Bone marrow (tissue), 2 donors: ENCODE data around the gene DNAJB1.
"Not testable (repeated sequence)": the region's sequence is repeated elsewhere in the genome, so short reads cannot be mapped to it uniquely, and the experiment has no call there.

Source experiments
- DNase-seq, 2 donors: peaks; one replicate each; lab custom pipeline; 2025; lab: John Stamatoyannopoulos, UW

DNAJB1 gene

DNA sequence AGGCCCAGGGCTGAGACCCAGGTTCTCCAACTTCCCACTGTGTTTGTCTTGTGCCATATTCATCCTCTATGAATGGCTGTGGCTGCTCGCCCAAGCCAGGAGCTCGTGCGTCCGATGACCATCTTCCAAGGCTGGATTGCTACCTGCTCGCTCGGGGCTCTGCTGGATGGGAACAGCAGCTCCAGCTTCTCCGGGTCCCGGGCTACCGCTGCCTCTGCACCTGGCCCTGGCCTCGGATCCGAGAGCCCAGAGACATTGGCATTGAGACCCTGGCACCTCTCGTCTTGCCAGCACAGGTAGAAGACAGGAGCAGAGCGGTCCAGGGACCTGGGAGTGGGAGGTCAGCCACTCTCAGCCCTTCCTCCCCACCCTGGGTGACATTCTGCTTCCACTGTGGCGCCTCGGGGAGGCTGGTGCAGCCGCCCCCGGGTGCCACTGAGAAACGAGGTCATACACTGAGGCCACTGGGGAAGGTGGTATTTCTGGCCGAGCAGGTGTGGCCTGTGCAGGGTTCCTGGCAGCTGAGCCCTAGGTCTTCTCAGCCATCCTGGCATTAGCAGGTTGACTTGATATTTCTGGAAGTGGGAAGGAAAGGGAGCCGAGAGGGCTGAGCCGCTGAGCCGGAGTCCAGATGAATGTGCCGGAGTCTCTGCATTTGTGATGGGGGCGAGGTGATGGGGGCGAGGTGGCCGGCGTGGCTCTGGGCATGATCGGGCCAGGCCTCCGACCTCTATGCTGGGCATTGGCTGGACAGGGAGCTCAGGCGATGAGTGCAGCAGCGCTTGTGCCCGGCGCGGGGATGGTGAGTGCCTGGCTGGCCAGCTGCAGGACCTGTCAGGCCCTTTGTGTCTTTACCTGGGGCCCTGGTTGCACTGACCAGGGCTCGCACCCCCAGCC, 35.1 kb upstream of the DNAJB1 start:
- no peak for DNase-seq

DNA sequence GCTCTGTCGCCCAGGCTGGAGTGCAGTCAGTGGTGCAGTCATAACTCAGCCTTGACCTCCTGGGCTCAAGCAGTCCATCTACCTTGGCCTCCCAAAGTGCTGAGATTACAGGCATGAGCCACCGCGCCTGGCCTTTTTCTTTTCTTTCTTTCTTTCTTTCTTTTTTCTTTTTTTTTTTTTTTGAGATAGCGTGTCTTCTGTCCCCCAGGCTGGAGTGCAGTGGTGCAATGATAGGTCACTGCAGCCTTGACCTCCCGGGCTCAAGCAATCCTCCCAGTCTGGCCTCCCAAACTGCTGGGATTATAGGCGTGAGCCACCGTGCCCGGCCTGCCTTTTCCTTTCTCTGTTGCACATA, 33.8 kb upstream of the DNAJB1 start:
- not testable (repeated sequence) for DNase-seq

DNA sequence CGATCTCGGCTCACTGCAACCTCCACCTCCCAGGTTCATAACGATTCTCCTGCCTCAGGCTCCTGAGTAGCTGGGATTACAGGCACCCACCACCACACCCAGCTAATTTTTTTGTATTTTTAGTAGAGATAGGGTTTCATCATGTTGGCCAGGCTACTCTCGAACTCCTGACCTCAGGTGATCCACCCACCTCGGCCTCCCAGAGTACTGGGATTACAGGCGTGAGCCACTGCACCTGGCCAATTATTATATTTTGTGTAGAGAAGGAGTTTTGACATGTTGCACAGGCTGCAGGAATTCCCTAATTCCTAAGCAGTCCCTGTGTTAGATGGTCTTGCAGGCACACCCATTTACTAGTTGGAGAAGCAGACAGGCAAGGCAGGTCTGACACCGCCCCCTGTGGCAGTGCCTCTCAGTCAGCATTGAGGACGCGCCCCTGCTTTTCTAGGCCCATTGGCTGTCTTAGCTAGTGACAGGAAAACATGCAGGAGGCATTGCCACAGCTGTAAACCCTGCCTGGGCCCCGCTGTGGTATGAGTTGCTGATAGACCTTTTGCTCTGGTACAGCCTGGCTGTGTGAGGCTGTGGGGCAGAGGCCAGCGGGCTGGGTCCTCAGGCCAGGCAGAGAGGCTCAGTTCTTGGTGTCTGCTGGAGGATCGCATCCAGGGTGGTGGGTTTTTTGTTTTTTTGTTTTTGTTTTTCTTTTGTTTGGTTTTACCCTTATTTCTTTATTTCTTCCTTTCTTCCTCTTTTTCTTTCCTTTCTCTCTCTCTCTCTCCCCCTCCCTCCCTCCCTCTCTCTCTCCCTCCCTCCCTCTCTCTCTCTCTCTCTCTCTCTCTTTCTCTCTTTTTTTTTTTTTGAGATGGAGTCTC, 33.2 kb upstream of the DNAJB1 start:
- DNase-seq = peak; percentile 31 to 81

DNA sequence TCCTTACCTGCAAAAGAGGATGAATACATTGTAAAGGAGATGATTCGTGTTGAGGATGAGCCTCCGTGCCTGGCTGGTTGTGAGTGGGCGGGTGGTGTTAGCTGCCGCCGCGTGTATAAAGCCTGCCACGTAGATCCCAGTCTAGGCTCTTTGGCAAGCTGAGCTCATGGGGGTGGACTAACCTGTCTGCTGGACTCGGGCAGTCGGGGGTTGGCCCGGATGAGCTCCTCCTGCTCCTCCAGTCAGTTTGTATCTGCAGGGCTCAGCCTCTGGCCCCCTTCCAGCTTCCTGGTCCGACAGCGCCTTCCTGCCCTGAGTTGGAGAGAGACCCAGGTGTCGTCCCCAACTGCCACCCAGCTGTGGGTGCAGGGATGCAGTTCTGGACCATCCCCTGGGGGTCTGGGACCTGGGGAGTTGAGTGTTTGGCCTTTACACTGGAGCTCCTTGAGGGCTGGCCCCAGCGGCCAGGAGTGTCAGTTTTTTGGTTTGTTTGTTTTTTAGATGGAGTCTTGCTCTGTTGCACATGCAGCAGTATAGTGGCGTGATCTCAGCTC, 32.1 kb upstream of the DNAJB1 start:
- DNase-seq = no peak

DNA sequence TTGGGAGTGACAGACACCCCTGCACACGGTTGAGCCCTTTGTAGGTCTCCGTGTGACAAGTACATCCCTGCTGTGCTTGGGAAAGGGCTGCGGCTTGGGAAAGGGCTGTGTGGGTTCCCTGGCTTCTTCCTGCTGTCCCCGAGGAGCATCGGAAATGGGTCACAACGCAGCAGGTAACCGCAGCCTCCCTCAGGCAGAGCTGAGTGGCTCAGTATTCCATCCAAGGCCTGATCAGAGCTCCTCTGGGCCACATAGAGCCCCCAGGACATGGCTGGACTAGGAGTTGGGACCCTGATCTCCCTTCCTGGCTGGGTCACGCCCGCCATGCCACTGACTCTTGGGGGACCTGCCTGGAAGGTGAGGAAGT, 27.5 kb upstream of the DNAJB1 start:
- no peak for DNase-seq

DNA sequence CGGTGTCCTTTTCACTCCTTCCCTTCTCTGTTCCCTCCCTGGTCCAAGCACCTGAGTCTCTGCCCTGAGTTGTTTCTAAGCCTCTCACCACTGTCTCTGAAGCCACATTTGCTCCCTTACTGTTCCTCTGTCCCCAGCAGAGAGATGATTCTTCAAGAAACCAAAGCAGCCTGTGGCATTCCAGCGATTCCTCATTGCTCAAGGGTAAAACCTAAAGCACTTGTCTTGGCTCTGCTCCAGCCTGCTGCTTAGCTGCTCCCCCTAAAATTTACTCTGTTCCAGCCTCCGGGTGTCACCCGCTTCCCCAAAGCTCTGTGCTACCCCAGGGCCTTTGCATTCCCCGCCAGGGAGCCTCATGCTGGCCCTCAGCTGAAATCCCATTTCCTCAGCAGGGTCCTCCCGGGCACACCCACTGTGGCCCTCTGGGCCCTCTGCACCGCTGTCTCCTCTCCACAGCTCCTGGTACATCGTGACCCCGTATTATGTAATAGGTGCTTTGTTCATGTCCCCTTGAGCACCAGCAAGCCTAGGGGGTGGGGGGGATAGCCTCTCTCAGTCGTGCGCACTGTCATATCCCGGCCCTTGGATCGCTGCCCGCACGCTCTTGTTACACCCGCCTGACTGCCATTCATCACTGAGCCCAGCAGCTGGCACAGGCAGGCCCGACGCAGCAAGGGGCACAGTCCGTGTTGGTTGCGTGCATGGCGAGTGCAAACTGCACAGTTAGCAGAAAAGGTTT, 26.9 kb upstream of the DNAJB1 start:
- no peak for DNase-seq

DNA sequence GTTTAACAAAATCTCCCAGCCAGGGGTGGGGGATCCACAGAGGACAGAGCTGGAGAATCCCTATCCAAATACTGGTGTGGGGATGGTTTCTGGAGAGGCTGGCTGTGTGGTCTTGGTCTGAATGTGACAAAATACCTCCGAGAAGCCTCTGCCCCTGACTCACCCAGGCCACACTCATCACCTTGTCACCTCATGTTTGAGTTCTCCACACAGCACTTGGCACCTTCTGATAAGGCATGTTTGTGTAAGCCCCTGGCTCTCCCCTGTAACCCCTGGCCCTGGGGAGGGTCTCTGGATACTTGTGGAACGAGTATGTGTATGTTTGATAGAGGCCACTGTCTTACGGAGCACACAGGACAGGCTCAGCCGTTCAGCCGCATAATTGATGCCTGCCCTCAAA, 25.9 kb upstream of the DNAJB1 start:
- no peak for DNase-seq

DNA sequence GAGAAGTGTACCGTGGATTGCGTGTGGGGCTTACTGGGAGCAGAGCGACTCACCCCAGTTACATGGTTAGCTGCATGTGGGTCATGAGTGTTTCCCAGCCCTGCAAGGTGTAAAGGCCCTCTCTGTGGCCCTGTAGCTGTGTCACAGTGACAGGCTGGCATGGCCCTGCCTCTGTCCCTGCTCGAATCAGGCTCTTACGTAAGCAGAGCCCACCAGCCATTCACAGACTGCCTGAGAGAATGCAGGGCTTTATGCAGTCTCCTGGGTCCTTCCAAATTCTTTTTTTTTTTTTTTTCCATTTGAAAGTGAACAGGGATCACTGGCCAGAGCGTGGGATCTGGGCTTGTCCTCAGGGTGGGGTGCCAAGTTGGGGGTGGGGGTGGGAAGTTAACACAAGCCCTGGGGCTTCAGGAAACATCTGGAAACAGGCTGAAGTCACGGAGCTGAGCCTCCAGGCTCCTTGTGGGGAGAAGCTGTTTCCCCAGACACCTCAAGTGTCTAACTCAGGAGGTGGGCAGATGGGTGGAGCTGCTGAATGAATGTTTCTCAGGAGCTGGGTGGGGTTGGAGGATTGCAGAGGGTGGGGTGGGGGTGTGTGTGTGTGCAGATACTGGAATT, 24.6 kb upstream of the DNAJB1 start:
- peak in 1 of 2 donors; percentile 78 for DNase-seq

DNA sequence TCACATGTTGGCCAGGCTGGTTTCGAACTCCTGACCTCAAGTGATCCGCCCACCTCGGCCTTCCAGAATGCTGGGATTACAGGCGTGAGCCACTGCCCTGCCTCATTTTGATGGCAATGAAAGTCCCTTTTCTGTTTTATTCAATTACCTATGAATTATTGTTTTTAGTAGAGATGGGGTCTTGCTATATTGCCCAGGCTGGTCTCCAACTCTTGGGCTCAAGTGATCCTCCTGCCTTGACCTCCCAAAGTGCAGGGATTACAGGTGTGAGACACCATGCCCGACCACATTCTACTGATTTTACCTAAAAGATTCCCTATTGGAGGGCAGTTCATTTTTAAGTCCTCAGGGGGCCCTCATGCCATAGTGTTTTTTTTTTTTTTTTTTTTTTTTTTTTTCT, 23.8 kb upstream of the DNAJB1 start:
- DNase-seq = not testable (repeated sequence)

DNA sequence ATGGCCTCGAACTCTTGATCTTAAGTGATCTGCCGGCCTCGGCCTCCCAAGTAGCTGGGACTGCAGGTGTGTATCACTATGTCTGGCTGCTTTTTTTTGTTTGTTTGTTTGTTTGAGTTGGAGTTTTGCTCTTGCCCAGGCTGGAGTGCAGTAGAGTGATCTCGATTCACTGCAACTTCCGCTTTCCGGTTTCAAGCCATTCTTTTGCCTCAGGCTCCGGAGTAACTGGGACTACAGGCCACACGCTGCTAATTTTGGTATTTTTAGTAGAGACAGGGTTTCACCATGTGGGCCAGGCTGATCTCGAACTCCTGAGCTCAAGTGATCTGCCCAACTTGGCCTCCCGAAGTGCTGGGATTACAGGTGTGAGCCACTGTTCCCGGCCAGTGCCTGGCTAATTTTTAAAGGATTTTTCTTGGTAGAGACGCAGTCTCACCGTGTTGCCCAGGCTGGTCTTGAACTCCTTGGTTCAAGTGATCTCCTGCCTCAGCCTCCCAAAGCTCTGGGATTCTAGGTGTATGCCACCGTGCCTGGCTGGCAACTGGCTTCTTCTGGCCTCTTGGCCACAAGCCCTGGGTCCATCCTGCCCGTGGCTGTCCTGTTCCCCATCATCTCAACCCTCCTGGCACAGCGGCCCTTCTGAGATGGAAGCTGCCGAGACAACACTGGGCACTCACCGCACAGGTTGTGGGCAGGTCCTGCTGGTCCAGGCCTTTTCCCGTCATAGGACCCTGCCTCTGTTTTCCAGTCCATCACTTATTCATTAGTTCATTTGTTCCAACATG, 22.7 kb upstream of the DNAJB1 start:
- no peak for DNase-seq

DNA sequence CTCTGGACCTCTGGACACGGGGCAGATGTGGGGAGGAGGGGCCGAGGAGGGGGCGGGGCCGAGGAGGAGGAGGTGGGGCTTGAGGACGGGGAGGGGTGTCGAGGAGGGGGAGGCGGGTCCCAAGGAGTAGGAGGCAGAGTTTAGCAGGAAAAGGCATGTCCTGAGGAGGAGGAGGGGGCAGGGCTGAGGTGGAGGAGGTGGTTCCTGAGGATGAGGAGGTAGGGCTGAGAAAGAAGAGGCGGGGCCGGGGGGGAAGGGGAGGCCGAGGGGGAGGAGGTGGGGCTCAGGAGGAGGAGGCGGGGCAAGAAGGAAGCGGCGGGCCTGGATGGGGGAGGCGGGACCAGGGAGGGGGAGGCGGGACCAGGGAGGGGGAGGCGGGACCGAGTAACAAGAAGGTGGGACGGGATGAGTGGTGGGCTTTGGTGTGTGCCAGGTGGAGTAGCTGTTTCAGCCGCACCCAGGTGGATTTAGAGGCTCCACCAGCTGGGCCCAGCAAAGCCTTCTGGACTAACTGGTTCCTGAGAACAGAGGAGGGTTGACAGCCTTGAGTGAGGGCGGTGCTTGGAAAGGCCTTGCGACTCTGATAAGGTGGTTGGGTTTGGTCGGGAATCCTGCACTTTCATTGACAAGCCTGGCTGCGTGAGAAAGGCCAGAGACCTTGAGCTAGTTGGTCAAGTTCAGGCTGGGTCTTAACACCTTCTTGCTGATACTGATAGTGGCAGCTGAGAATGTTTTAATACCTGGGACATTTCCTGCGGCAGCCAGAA, 18.9 kb upstream of the DNAJB1 start:
- no peak for DNase-seq

DNA sequence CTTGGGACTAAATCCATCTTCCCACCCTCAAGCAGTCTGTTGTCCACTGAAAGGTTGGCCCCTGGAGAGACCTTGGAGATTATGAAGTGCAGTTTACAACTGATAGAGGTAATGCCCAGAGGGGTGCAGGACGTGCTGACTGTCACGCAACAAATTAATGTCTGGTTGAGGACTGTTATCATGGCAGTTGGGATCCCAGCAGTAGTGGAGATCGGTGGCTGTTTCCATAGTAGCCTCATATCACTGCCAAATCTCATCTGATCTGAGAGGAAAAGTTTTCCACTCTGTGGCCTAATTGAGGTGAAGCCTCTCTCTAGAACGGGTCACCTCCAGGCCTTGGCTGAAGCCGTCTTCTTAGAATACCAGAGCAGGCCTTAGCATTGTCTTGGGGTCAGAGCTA, 15.3 kb upstream of the DNAJB1 start:
- no peak for DNase-seq

DNA sequence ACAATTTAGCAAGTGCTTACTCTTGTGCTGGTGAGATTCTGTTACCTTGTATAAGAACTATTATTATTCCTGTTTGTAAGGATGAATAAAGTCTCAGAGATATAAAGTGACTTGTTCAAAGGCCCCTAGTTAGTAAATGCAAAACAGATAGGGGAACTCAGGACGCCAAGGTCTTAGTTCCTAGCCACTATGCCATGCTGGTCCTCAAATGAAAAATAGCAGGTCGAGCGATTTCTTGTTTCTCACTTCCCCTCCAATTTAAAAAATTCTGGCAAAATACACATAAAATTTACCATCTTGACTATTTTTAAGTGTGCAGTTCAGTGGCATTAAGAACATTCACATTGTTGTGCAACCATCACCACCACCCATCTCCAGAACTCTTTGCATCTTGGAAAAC, 12.3 kb upstream of the DNAJB1 start:
- DNase-seq = no peak

DNA sequence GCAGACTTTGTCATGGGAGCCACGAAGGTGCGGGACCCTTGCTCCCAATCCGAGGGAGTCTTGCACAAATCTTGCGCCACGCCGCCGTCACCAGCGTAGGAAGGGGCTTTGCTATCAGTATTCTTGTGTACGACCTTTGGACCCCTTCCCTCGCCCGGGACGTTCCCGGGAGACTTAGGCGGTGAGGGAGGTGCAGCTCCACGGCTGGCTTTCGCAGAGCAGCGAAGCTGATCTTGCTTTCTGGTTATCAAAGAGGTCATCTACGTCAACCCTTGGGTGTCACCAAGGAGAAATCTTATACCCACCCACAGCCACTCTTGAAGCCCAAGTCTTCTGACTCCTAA, 11.8 kb upstream of the DNAJB1 start:
- no peak for DNase-seq

DNA sequence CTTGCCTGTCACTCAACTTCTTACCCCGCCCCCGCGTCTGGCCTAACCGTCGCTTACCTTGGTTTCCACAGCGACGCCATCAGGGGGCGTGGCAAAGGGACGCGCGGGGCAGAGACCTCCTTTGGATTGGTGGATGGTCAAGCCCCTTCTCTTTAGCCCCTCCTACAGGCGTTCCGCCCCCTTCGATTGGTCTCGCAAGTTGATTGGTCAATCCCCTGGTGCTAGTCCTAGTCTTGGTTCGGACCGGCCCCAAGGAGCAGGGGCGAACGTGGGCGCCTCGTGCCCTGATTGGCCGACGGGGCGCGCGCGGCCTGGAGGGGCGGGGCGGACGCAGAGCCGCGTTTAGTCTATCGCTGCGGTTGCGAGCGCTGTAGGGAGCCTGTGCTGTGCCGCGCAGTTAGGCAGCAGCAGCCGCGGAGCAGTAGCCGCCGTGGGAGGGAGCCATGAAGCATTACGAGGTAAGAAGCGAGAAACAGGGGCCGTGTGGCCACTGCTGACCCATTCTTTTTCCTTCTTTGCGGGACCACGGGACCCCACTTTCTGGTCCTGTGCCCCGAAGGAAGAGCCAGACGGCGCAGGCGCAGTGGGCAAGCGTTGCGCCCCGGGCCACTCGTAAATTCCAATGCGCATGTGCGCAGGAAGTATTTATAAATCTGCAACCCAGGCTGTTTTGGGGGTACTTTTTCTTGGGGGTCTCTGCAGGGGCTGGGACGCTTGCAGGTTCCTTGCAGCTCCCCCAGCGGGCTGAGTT, 11.2 kb upstream of the DNAJB1 start, which contains the start of gene TECR:
Gene TECR, plus strand, starts transcription at position 341 of the 751 bp plus-strand sequence. Its CDS starts 103 bp downstream, at position 444.
- peak; percentile 99 to 100 for DNase-seq

DNA sequence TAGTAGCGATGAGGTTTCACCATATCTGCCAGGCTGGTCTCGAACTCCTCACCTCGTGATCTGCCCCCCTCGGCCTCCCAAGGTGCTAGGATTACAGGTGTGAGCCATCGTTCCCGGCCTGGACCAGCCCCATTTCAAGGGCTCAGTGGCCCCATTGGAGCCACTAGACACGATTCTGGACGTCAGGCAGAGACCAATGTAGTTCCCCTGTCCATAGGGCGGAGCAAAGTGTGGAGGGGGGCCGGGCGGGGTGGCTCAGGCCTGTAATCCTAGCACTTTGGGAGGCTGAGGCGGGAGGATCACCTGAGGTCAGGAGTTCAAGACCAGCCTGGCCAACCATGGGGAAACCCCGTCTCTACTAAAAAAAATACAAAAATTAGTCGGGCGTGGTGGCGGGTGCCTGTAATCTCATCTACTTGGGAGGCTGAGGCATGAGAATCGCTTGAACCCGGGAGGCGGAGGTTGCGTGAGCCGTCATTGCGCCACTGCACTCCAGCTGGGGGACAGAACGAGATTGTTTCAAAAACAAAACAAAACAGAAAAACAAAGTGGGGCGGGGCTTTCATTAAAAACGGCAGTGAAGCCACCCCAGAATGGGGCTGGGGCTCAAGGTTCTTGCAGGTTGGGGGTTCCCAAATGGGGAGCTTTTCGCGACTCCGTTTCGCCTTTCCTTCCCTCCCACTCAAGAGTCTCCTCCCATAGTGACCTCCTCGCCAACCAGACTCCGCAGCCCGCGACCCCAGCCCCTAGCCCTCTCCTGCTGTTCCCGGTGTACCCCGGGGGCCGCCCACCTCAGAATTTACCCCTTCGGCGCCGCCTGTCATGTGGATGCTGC, 10.4 kb upstream of the DNAJB1 start:
- no peak for DNase-seq

DNA sequence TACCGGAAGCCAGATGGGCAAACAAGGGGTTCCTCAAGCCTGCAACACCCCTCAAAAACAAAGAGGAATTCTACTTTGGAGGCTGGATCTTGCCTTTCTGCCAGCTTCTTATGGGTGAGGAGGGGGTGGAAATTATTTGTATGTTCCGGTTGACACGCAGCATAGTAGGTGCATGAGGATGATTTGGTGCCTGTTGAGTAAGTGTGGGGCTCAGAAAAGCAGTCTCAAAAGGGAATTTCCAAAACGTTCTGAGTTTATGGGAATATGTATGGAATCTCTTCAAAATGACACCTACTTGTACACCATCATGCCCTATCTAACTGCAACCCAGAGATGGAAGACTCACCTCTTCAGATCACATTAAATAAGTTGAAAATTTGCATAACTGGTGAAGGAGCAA, 8.2 kb upstream of the DNAJB1 start:
- DNase-seq = no peak

DNA sequence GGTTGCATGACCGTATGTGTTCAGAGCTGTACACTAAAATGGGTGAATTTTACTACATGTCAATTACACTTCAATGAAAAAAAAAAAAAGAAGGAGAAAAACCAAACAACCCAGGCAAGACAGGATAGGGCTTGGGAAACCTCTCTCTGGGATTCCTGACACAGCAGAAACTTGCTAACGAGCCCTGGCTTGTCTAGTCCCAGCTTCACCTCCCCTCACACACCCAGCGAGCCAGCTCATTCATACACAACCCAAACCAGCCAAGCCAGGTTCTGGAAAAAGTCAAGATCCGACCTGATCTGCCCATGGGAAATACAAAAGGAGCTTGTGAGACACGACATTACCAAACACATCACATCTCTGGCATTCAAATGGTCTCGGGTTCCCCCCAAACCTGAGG, 7.5 kb upstream of the DNAJB1 start:
- no peak for DNase-seq

DNA sequence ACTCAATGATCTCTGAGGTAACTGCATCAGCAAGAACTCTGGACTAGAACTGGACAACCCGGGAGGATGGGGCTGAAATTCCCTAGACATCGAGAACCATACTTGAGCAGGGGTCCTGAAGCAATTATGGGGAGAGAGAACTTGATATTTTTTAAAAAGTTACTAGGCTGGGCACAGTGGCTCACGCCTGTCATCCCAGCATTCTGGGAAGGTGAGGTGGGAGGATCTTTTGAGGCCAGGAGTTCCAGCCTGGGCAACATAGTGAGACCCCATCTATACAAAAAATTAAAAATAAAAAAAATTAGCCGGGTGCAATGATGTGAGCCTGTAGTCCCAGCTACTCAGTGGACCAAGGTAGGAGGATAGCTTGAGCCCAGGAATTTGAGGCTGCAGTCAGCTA, 2.3 kb upstream of the DNAJB1 start:
- no peak for DNase-seq
